HCT116 (cell line): ENCODE measurements around the gene ZNF430. TPM values are rescaled to one million over a fixed set of nuclear protein-coding genes. Genes with fewer than 3 reads are reported as not detected.

Experiments
- ATAC-seq: fragments of 200-7000 bp; cut with Tn5 transposase; 2 replicates; pipeline ENCODE4 v1.9.1; 2020; ENCODE audit warnings: mild to moderate bottlenecking, moderate library complexity
- Bru-seq: library from RNA; stranded (reverse); fragments of 400-500 nt; gene quantifications from one replicate; lab custom pipeline; 2021; lab: Mats Ljungman, UMichigan
- BruChase-seq, 2 experiments: library from RNA; stranded (reverse); fragments of 400-500 nt; gene quantifications; one replicate each; lab custom pipeline; 2021; lab: Mats Ljungman, UMichigan
- BruUV-seq: library from RNA; stranded (reverse); fragments of 400-500 nt; replicated peaks from 2 replicates; lab custom pipeline; 2021; lab: Mats Ljungman, UMichigan
- CTCF ChIA-PET: fragments of 300-600 bp; sonication (Branson Sonifier 250); formaldehyde crosslinking; loops from one replicate; lab custom pipeline; 2021; ENCODE audit warnings: antibody characterized with exemption; lab: Charles Lee
- POLR2A ChIA-PET: fragments of 300-600, 350-600 bp; sonication (Branson Sonifier 250); formaldehyde crosslinking; loops from one replicate; lab custom pipeline; 2021; ENCODE audit warnings: antibody characterized with exemption; lab: Charles Lee
- RAD21 ChIA-PET, 2 experiments: fragments of 300-600 bp; sonication (Branson Sonifier 250); formaldehyde crosslinking; loops; one replicate each; lab custom pipeline; 2023; ENCODE audit warnings: low total read pairs in 2 of 2; ENCODE audit not compliant: uncharacterized antibody in 2 of 2, unreplicated experiment in 2 of 2, low non-redundant PET in 1 of 2; lab: Charles Lee
- DNase-seq: peaks from one replicate; pipeline ENCODE4 v3.0.0-alpha.2; 2010; ENCODE audit warnings: low read depth, low spot score
- H2AFZ ChIP-seq: fragments of 200-600 bp; shearing (Covaris generic), sonication (generic); 2 replicates; pipeline ENCODE4 v1.6.1; 2017; ENCODE audit warnings: low read depth, mixed run types, mixed read lengths, antibody characterized with exemption, low read length; ENCODE audit not compliant: poor library complexity, severe bottlenecking
- H3K27ac ChIP-seq: 2 replicates; pipeline ENCODE4 v1.5.1; 2012; ENCODE audit warnings: low read depth, low read length
- H3K27me3 ChIP-seq: fragments of 200-600 bp; sonication (generic); 2 replicates; pipeline ENCODE4 v1.6.1; 2016; ENCODE audit warnings: mixed run types, low read length, mixed read lengths; ENCODE audit not compliant: insufficient read depth
- H3K36me3 ChIP-seq, 2 experiments: fragments of 200-500 bp in 1 of 2; fragments of 200-600 bp in 1 of 2; sonication (Bioruptor generic) in 1 of 2; sonication (generic) in 1 of 2; 2 replicates each; pipeline versions ENCODE4 v1.5.1 to v1.6.1; 2014 to 2016; ENCODE audit warnings: low read length in 2 of 2, inconsistent platforms in 1 of 2, mixed read lengths in 1 of 2, mixed run types in 1 of 2; ENCODE audit not compliant: insufficient read depth in 2 of 2, control insufficient read depth in 1 of 2
- H3K4me1 ChIP-seq, 2 experiments: fragments of 200-600 bp in 1 of 2; sonication (generic) in 1 of 2; 2 replicates each; pipeline versions ENCODE4 v1.5.1 to v1.6.1; 2012 to 2017; ENCODE audit warnings: low read length in 2 of 2, inconsistent platforms in 1 of 2, mild to moderate bottlenecking in 1 of 2, mixed read lengths in 1 of 2, mixed run types in 1 of 2, moderate library complexity in 1 of 2; ENCODE audit not compliant: insufficient read depth in 2 of 2, control insufficient read depth in 1 of 2
- H3K4me2 ChIP-seq: fragments of 200-600 bp; sonication (generic); 2 replicates; pipeline ENCODE4 v1.6.1; 2017; ENCODE audit warnings: mixed run types, low read length, mixed read lengths
- H3K4me3 ChIP-seq, 2 experiments: fragments of 200-600 bp in 1 of 2; sonication (generic) in 1 of 2; replicated peaks in 1 of 2; 2 replicates each; pipeline ENCODE4 v1.5.1; 2011 to 2016; ENCODE audit warnings: low read length in 2 of 2, control low read depth in 1 of 2, low read depth in 1 of 2, mild to moderate bottlenecking in 1 of 2, mixed read lengths in 1 of 2, mixed run types in 1 of 2
- H3K79me2 ChIP-seq: fragments of 200-600 bp; sonication (generic); 2 replicates; pipeline ENCODE4 v1.6.1; 2017; ENCODE audit warnings: mild to moderate bottlenecking, mixed run types, low read length, moderate library complexity, mixed read lengths; ENCODE audit not compliant: insufficient read depth
- H3K9ac ChIP-seq: fragments of 200-600 bp; sonication (generic); 2 replicates; pipeline ENCODE4 v1.6.1; 2016; ENCODE audit warnings: low read length, mixed read lengths
- H3K9me2 ChIP-seq: fragments of 200-600 bp; sonication (generic), shearing (Covaris generic); 2 replicates; pipeline ENCODE4 v1.6.1; 2017; ENCODE audit warnings: mixed run types, mild to moderate bottlenecking, moderate library complexity; ENCODE audit not compliant: insufficient read depth
- H3K9me3 ChIP-seq, 2 experiments: fragments of 200-500 bp in 1 of 2; fragments of 200-600 bp in 1 of 2; sonication (Bioruptor generic) in 1 of 2; sonication (generic) in 1 of 2; 2 replicates each; pipeline ENCODE4 v1.6.1; 2014 to 2017; ENCODE audit warnings: low read length in 2 of 2, mixed read lengths in 2 of 2, inconsistent platforms in 1 of 2, low read depth in 1 of 2, mild to moderate bottlenecking in 1 of 2, mixed run types in 1 of 2, moderate library complexity in 1 of 2; ENCODE audit not compliant: control insufficient read depth in 1 of 2, insufficient read depth in 1 of 2
- H4K20me1 ChIP-seq: fragments of 200-600 bp; sonication (generic), shearing (Covaris generic); 2 replicates; pipeline ENCODE4 v1.6.1; 2017; ENCODE audit warnings: mixed run types, mild to moderate bottlenecking, moderate library complexity; ENCODE audit not compliant: insufficient read depth
- ATF3 ChIP-seq: IDR thresholded peaks from 2 replicates; pipeline ENCODE4 v1.6.1; 2012
- CEBPB ChIP-seq: IDR thresholded peaks from 2 replicates; pipeline ENCODE4 v1.6.1; 2012; ENCODE audit warnings: low read depth
- CTCF ChIP-seq, 3 experiments: fragments of 200-600 bp in 1 of 3; sonication (generic) in 1 of 3; IDR thresholded peaks in 2 of 3; conservative IDR thresholded peaks in 1 of 3; 2 replicates each; pipeline ENCODE4 v1.5.1; 2012 to 2017; ENCODE audit warnings: low read depth in 2 of 3, low read length in 2 of 3, antibody characterized with exemption in 1 of 3, borderline replicate concordance in 1 of 3, control low read depth in 1 of 3, mild to moderate bottlenecking in 1 of 3, mixed read lengths in 1 of 3, mixed run types in 1 of 3, moderate library complexity in 1 of 3; ENCODE audit not compliant: insufficient read depth in 1 of 3
- ELF1 ChIP-seq: IDR thresholded peaks from 2 replicates; pipeline ENCODE4 v1.6.1; 2012; ENCODE audit warnings: low read depth, borderline replicate concordance
- EZH2 ChIP-seq: fragments of 200-600 bp; sonication (generic); IDR thresholded peaks from 2 replicates; pipeline ENCODE4 v1.6.1; 2017; ENCODE audit warnings: antibody characterized with exemption, mixed run types
- FOSL1 ChIP-seq: IDR thresholded peaks from 2 replicates; pipeline ENCODE4 v1.6.1; 2012; ENCODE audit warnings: low read depth
- JUND ChIP-seq: IDR thresholded peaks from 2 replicates; pipeline ENCODE4 v1.6.1; 2012
- MAX ChIP-seq: IDR thresholded peaks from 2 replicates; pipeline ENCODE4 v1.6.1; 2012
- POLR2AphosphoS5 ChIP-seq: IDR thresholded peaks from 2 replicates; pipeline ENCODE4 v1.6.1; 2011; ENCODE audit warnings: mild to moderate bottlenecking, low read depth, low read length, moderate library complexity
- REST ChIP-seq: IDR thresholded peaks from 2 replicates; pipeline ENCODE4 v1.6.1; 2012; ENCODE audit warnings: low read depth
- SRF ChIP-seq: IDR thresholded peaks from 2 replicates; pipeline ENCODE4 v1.6.1; 2012; ENCODE audit warnings: low read depth
- TCF7L2 ChIP-seq: IDR thresholded peaks from 2 replicates; pipeline ENCODE4 v1.7.0; 2011; ENCODE audit warnings: borderline replicate concordance, inconsistent platforms; ENCODE audit not compliant: insufficient read depth, insufficient read length; ENCODE audit errors: extremely low read depth
- YY1 ChIP-seq: IDR thresholded peaks from 2 replicates; pipeline ENCODE4 v1.6.1; 2011; ENCODE audit warnings: low read length, low read depth, moderate library complexity, mild to moderate bottlenecking; ENCODE audit not compliant: insufficient replicate concordance; ENCODE audit errors: extremely low read depth
- ZBTB33 ChIP-seq: IDR thresholded peaks from 2 replicates; pipeline ENCODE4 v1.6.1; 2011; ENCODE audit warnings: mild to moderate bottlenecking, low read length, moderate library complexity; ENCODE audit not compliant: insufficient replicate concordance; ENCODE audit errors: extremely low read depth
- ZFX ChIP-seq: fragments of 450-650 bp; IDR thresholded peaks from 2 replicates; pipeline ENCODE4 v1.6.1; 2017
- intact Hi-C: fragments of 100-400 bp; cut with micrococcal nuclease; formaldehyde crosslinking; loops from 2 replicates; pipeline ENCODE4 v1.10.0; 2022
- long read RNA-seq: library from polyadenylated mRNA; unstranded; transcript quantifications from one replicate; pipeline ENCODE4 v2.0.0, GENCODE V29; 2021; ENCODE audit not compliant: unreplicated experiment
- polyA plus RNA-seq: library from polyadenylated mRNA; unstranded; fragments of >200 nt; gene quantifications from 2 replicates; pipeline ENCODE4 v1.2.1, GENCODE V29; 2012; ENCODE audit warnings: missing spikeins
- total RNA-seq: library from RNA; stranded (reverse); gene quantifications from one replicate; pipeline ENCODE4 v1.2.1, GENCODE V29; 2021; ENCODE audit not compliant: unreplicated experiment

The ZNF430 gene
- total RNA-seq (8.4 TPM), Bru-seq, nascent RNA (percentile 80 among the genes with signal in this experiment), BruChase-seq, experiment 1, labeled RNA remaining after a 6-hour chase (percentile 70 among the genes with signal in this experiment), BruChase-seq, experiment 2, labeled RNA remaining after a 2-hour chase (percentile 68 among the genes with signal in this experiment)
- 2.1 and 4.7 TPM in 2 replicates for polyA plus RNA-seq
- long read RNA-seq, partial matches to known transcripts, result 1 of 17 reads
- long read RNA-seq, other reads (novel, unspliced or antisense), result 14 of 17 reads

- peak within 1 kb of the TSS; percentile 68 for H3K27ac ChIP-seq
- TSS peak; percentile 71 for BruUV-seq
- H3K4me2 ChIP-seq, result peak within 1 kb of the TSS; percentile 84
- H3K4me3 ChIP-seq, result peak within 1 kb of the TSS; percentile 91 to 94
- H3K9ac ChIP-seq, result peak within 1 kb of the TSS; percentile 70
- H3K36me3 ChIP-seq, result peaks cover 6 to 9% of the 10 kb centered on the region in 2 experiments; a peak in 3 of 4 replicates
- POLR2A ChIA-PET, result interaction anchor here (0.7 to 1.0 kb wide), 2 partner anchors 10 to 308 kb away, joined by 3 read pairs; partner anchors contain the start of gene ZNF708
- RAD21 ChIA-PET, result no interaction called here
- CTCF ChIA-PET, result no interaction called here
- no peaks in the 10 kb centered on the region for H3K27me3 ChIP-seq
- no peaks in the 10 kb centered on the region for H3K9me2 ChIP-seq
- H3K4me1 ChIP-seq, result peaks cover 26 to 30% of the 10 kb centered on the region in 2 experiments
- ATAC-seq (peak; percentile 96), DNase-seq (peak; percentile 93)
- no peaks in the 10 kb centered on the region for H4K20me1 ChIP-seq
- peak within 1 kb of the TSS; percentile 95 for H2AFZ ChIP-seq
- intact Hi-C loops, result loop anchor here (5.0 kb wide), 2 partner anchors 62 to 122 kb away; partner anchors contain the start of genes ZNF431 and ZNF714
- H3K79me2 ChIP-seq, result peaks cover 40% of the 10 kb centered on the region
- no peaks in the 10 kb centered on the region for H3K9me3 ChIP-seq
- TF ChIP-seq MAX (no peak), ELF1 (peak; percentile 93), YY1 (no peak), ZFX (peak; percentile 77), ATF3 (no peak), POLR2AphosphoS5 (peak; percentile 79), CEBPB (no peak), EZH2 (no peak), CTCF (IDR thresholded peaks at IDR 0.05 in 2 of 3, conservative IDR thresholded peaks at IDR 0.05 in 1 of 3; ENCODE audit: borderline replicate concordance in 1 of 3, insufficient read depth in 1 of 3, low read depth in 2 of 3, low read length in 2 of 3) (no peak), FOSL1 (no peak), SRF (no peak), JUND (no peak), TCF7L2 (peak; percentile 72), REST (no peak), ZBTB33 (no peak)
These were observed at the start of gene ZNF430 for GRCh38 chr19:21020298-21021227. ZNF430 (plus strand) TSS chr19:21020657; CDS start chr19:21020801, 144 bp downstream.
